Testis (tissue), 3 donors: Measurements from ENCODE around the gene RASSF10. TPM values are rescaled to one million over a fixed set of nuclear protein-coding genes. Genes with fewer than 3 reads are reported as not detected.

Experiments
- DNase-seq: peaks from one replicate; pipeline ENCODE4 v3.0.0-alpha.2; 2019
- H3K27ac ChIP-seq, 2 donors: fragments of 200-600 bp; sonication (generic); one replicate each; pipeline ENCODE4 v1.5.1; 2019
- H3K27me3 ChIP-seq: fragments of 200-600 bp; sonication (generic); one replicate; pipeline ENCODE4 v1.5.1; 2019
- H3K36me3 ChIP-seq: fragments of 200-600 bp; sonication (generic); one replicate; pipeline ENCODE4 v1.5.1; 2017; ENCODE audit warnings: low read depth; ENCODE audit errors: missing control alignments
- H3K4me1 ChIP-seq: fragments of 200-600 bp; sonication (generic); one replicate; pipeline ENCODE4 v1.5.1; 2019
- H3K4me3 ChIP-seq, 2 donors: fragments of 200-600 bp; sonication (generic); one replicate each; pipeline ENCODE4 v1.5.1; 2017 to 2019
- H3K9me3 ChIP-seq: fragments of 200-600 bp; sonication (generic); one replicate; pipeline ENCODE4 v1.5.1; 2017
- POLR2A ChIP-seq: fragments of 450-650 bp; IDR thresholded peaks from one replicate; pipeline ENCODE4 v1.6.1; 2017; ENCODE audit warnings: antibody characterized with exemption, mild to moderate bottlenecking, moderate library complexity
- WGBS, 2 donors: methylation state at CpG; one replicate each; pipeline ENCODE4 v1.1.5; 2018; 5-methylcytosine and 5-hydroxymethylcytosine counted together
- intact Hi-C: fragments of 100-400 bp; cut with DNase I; formaldehyde crosslinking; loops from one replicate; pipeline ENCODE4 v1.15.1; 2023; ENCODE audit warnings: low total_unique reads
- polyA plus RNA-seq: library from polyadenylated mRNA; stranded (reverse); fragments of 350-450 nt; fragmentation: Illumina TruSeq; extraction: RNeasy Lipid Tissue Mini Kit (QIAGEN cat#74804); gene quantifications from one replicate; pipeline ENCODE4 v1.2.3, GENCODE V29; 2014; ENCODE audit warnings: low read depth, low replicate concordance; ENCODE audit not compliant: insufficient read depth
- total RNA-seq, 2 donors: library from RNA; depleted of rRNA; stranded (reverse); fragments of >200 nt; gene quantifications; one replicate each; pipeline ENCODE4 v1.2.3, GENCODE V29; 2016
- TF ChIP-seq, protein P1 (sequence below), 3 experiments: fragments of 450-650 bp in 2 of 3; fragments of 200-600 bp in 1 of 3; sonication (generic) in 1 of 3; IDR thresholded peaks; one replicate each; pipeline ENCODE4 v1.5.1; 2016 to 2019; ENCODE audit warnings: antibody characterized with exemption in 3 of 3, mild to moderate bottlenecking in 2 of 3, moderate library complexity in 1 of 3

RASSF10 gene
- total and polyA plus RNA-seq, 3 donors from 2014 or later = 2.9 to 6.3 (median 3.0) TPM

DNA sequence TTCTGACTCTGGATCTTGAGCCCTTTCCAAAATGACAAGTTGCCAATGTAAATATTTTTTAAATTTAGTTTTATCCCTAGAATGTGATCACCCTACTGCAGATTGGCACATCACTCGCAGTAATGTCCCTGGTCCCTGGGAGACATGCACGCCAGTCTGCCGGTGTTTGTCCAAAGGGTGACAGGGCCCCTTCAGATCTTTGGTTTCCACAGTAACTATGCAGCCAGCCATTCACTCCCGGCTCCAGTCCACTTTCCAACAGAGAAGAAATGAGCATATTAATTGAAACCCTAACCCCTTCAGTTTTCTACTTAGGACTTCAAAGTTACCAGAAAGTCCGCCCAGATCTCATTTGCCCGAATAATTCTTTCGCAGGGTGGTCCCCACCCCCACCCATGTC, 25.8 kb upstream of the RASSF10 start:
- DNase-seq = no peak
- Histone ChIP-seq H3K27me3 (no peaks in the 10 kb centered on the region), H3K9me3 (no peaks in the 10 kb centered on the region), H3K36me3 (no peaks in the 10 kb centered on the region), H3K4me3 (no peak overlapping the region), H3K27ac (no peak overlapping the region), H3K4me1 (no peaks in the 10 kb centered on the region)
- no peak for TF ChIP-seq POLR2A
- TF ChIP-seq, protein P1, sequence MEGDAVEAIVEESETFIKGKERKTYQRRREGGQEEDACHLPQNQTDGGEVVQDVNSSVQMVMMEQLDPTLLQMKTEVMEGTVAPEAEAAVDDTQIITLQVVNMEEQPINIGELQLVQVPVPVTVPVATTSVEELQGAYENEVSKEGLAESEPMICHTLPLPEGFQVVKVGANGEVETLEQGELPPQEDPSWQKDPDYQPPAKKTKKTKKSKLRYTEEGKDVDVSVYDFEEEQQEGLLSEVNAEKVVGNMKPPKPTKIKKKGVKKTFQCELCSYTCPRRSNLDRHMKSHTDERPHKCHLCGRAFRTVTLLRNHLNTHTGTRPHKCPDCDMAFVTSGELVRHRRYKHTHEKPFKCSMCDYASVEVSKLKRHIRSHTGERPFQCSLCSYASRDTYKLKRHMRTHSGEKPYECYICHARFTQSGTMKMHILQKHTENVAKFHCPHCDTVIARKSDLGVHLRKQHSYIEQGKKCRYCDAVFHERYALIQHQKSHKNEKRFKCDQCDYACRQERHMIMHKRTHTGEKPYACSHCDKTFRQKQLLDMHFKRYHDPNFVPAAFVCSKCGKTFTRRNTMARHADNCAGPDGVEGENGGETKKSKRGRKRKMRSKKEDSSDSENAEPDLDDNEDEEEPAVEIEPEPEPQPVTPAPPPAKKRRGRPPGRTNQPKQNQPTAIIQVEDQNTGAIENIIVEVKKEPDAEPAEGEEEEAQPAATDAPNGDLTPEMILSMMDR (IDR thresholded peaks at IDR 0.05) = no peak
- intact Hi-C loops = no loop called here
- 87 to 89% methylated on average over 7 of the region's 7 CpGs for WGBS, 2 donors

DNA sequence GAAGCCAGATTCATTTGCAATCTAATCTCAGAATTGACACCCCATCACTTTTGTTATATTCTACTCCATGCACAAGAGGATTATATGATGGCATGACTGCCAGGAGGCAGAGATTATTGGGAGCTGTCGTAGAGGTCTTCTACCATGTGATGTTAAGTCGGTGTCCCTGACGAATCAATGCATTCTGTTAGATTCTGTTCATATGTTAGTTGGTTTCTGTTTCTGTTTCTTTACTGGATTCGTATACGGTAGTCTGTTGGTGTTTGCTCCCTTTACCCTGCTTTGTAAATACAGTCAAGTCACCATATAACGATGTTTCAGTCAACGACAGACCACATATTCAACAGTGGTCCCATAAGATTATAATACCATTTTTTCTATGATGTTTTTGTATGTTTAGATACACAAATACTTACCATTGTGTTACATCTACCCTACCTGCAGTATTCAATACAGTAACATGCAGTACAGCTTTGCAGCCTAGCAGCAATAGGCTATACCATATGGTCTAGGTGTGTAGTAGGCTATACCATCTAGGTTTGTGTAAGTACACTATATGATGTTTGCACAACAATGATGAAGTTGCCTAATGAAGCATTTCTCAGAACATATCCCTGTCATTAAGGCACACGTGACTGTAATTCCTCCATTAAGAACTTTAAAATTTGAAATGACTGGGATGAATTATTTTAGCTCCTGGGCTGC, 22.8 kb upstream of the RASSF10 start:
- DNase-seq = no peak
- no peaks in the 10 kb centered on the region for H3K36me3 ChIP-seq
- intact Hi-C loops = no loop called here
- H3K9me3 ChIP-seq = no peaks in the 10 kb centered on the region
- H3K27me3 ChIP-seq = no peaks in the 10 kb centered on the region
- H3K4me1 ChIP-seq = no peaks in the 10 kb centered on the region
- no peak overlapping the region for H3K27ac ChIP-seq
- H3K4me3 ChIP-seq = no peak overlapping the region
- TF ChIP-seq, protein P1 (IDR thresholded peaks at IDR 0.05) = no peak
- TF ChIP-seq POLR2A = no peak
- WGBS, 2 donors = 88 to 93% methylated on average over 8 of the region's 8 CpGs

DNA sequence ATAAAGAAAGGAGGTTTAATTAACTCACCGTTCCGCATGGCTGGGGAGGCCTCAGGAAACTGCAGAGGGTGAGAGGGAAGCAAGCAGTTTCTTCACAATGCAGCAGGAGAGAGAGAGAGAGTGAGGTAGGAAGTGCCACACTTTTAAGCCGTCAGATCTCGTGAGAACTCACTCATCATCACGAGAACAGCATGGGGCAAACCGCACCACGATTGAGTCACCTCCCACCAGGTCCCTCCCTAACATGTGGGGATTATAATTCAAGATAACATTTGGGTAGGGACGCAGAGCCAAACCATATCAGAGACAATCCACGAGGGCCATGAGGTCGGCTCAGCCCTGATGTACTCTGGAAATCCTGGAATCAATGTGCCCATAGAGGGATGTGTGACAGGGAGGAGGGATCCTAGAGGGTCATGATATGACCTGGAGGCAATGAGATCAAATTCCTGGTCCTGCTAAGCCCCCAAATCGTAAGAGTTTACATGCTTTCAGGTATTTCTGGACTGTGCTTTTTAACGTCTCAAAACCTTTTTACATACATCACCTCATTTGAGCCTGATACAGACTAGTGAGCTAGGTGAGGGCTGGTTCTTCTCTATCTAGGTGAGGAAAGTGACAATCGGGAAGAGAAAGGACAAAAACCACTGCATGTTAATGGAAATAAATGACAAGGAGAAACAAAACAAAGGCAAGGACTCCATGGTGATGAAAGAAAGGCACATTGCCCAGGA, 19.5 kb upstream of the RASSF10 start:
- H3K4me3 ChIP-seq = peak overlapping the region in 1 of 2 donors; percentile 10
- no peak for DNase-seq
- H3K9me3 ChIP-seq = no peaks in the 10 kb centered on the region
- TF ChIP-seq, protein P1 (IDR thresholded peaks at IDR 0.05) = no peak
- TF ChIP-seq POLR2A = no peak
- WGBS, 2 donors = 50 to 55% methylated on average over 10 to 13 of the region's 13 CpGs
- no peaks in the 10 kb centered on the region for H3K27me3 ChIP-seq
- no peak overlapping the region for H3K27ac ChIP-seq
- intact Hi-C loops = no loop called here
- H3K36me3 ChIP-seq = no peaks in the 10 kb centered on the region
- H3K4me1 ChIP-seq = no peaks in the 10 kb centered on the region

DNA sequence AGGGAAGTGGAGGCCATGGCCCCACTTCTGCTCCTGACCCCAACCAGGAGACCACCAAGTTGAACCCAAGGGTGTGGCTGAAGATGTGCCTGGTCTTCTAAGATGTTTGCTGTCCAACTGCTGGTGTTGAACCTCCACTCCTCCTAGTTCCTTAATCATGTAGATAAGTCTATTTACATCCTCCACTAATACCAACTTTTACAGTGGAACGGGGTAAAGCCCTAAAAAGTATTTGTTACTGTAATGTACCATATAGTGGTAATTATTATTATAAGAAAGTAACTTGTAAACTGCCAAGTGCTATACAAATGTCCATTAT, 19.0 kb upstream of the RASSF10 start:
- no peak overlapping the region for H3K4me3 ChIP-seq
- no peaks in the 10 kb centered on the region for H3K27me3 ChIP-seq
- no peak overlapping the region for H3K27ac ChIP-seq
- H3K4me1 ChIP-seq = no peaks in the 10 kb centered on the region
- H3K36me3 ChIP-seq = no peaks in the 10 kb centered on the region
- intact Hi-C loops = no loop called here
- H3K9me3 ChIP-seq = no peaks in the 10 kb centered on the region
- TF ChIP-seq POLR2A = no peak
- TF ChIP-seq, protein P1 (IDR thresholded peaks at IDR 0.05) = no peak
- DNase-seq = no peak
- WGBS, 2 donors = 78 to 89% methylated on average over 1 of the region's 1 CpG

DNA sequence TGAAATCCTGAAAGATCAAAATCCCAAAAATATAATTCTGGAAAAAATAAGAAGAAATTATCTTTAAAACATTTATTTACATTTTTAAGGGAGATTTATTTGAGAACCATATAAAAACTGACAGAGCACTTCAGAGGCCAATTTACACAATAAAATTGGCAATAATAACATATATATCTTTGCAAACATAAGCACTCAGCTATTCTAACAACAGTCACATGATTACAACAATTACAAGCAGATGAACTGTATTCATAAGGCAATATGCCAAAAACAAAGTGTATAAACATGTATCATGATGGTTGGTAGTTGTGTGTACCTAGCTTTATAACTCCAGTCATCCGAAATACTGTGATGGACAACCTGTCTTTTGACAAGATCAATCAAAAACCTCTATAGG, 17.7 kb upstream of the RASSF10 start:
- no peak overlapping the region for H3K4me3 ChIP-seq
- H3K4me1 ChIP-seq = no peaks in the 10 kb centered on the region
- DNase-seq = no peak
- intact Hi-C loops = no loop called here
- no peak overlapping the region for H3K27ac ChIP-seq
- H3K9me3 ChIP-seq = no peaks in the 10 kb centered on the region
- no peaks in the 10 kb centered on the region for H3K36me3 ChIP-seq
- TF ChIP-seq, protein P1 (IDR thresholded peaks at IDR 0.05) = no peak
- TF ChIP-seq POLR2A = no peak
- WGBS, 2 donors = 87 to 96% methylated on average over 1 of the region's 1 CpG
- no peaks in the 10 kb centered on the region for H3K27me3 ChIP-seq
